ENCODE data around the gene MAP4K4.
A peak's percentile ranks its signal among the peaks of the same experiment; 100 is the strongest.

The MAP4K4 gene

GRCh38 chr2:101803945-101804696, 106.6 kb downstream of the MAP4K4 start:
- Mint-ChIP-seq H3K36me3 (ENCODE audit: low read depth) (peaks cover 6% of the 10 kb centered on the region), H3K27me3 (ENCODE audit: low read depth) (no peaks in the 10 kb centered on the region), H3K4me3 (no peak overlapping the region), H3K4me1 (ENCODE audit: low read depth) (peaks cover 23% of the 10 kb centered on the region), H3K27ac (no peak overlapping the region), H3K9me3 (no peaks in the 10 kb centered on the region)

GRCh38 chr2:101805152-101806088, 107.9 kb downstream of the MAP4K4 start:
- peaks cover 21% of the 10 kb centered on the region for H3K4me1 Mint-ChIP-seq (ENCODE audit: low read depth)
- no peaks in the 10 kb centered on the region for H3K9me3 Mint-ChIP-seq
- peaks cover 6% of the 10 kb centered on the region for H3K36me3 Mint-ChIP-seq (ENCODE audit: low read depth)
- no peaks in the 10 kb centered on the region for H3K27me3 Mint-ChIP-seq (ENCODE audit: low read depth)
- no peak overlapping the region for H3K4me3 Mint-ChIP-seq
- no peak overlapping the region for H3K27ac Mint-ChIP-seq

DNA sequence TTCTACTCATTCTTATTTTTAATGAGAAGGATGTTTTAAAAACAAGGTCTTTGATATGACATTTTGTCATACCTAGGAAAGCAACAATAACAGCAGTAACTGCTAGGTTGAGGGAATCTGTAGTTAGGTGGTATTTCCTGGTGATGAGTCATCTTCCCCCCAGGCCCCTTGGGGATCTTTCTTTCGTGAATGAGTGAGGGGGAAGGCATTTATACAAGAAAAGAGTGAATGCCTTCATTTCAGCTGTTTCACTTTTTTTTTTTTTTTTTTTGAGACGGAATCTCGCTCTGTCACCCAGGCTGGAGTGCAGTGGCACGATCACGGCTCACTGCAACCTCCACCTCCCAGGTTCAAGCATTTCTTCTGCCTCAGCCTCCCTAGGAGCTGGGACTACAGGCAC, 108.6 kb downstream of the MAP4K4 start:
- no peak overlapping the region for H3K4me3 Mint-ChIP-seq
- no peak overlapping the region for H3K27ac Mint-ChIP-seq
- H3K4me1 Mint-ChIP-seq (ENCODE audit: low read depth), result peaks cover 21% of the 10 kb centered on the region
- peaks cover 4% of the 10 kb centered on the region for H3K36me3 Mint-ChIP-seq (ENCODE audit: low read depth)
- no peaks in the 10 kb centered on the region for H3K9me3 Mint-ChIP-seq
- no peaks in the 10 kb centered on the region for H3K27me3 Mint-ChIP-seq (ENCODE audit: low read depth)

DNA sequence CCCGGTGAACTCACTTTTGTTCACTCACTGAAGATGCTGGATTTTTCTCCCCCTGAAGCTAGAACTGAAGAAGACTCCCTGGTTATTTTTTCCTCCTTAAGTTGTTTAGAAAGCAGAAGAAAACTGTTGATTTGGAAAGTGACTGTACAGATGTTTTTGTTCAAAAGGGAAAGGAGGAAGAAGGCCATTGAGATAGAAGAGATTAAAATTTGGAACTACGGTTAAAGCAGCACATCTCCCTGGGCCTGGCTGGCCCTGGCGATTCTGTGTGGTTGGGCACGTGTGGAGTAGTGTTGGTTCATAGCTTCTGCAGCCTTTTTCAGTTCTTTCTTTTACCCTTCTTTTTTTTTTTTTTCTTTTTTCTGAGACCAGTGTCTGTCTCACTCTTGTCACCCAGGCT, 109.2 kb downstream of the MAP4K4 start:
- H3K27ac Mint-ChIP-seq, result peak overlapping the region; percentile 68
- no peak overlapping the region for H3K4me3 Mint-ChIP-seq
- peaks cover 7% of the 10 kb centered on the region for H3K36me3 Mint-ChIP-seq (ENCODE audit: low read depth)
- H3K4me1 Mint-ChIP-seq (ENCODE audit: low read depth), result peaks cover 24% of the 10 kb centered on the region
- H3K27me3 Mint-ChIP-seq (ENCODE audit: low read depth), result no peaks in the 10 kb centered on the region
- no peaks in the 10 kb centered on the region for H3K9me3 Mint-ChIP-seq

GRCh38 chr2:101807242-101807641, 109.7 kb downstream of the MAP4K4 start:
- no peak overlapping the region for H3K27ac Mint-ChIP-seq
- H3K27me3 Mint-ChIP-seq (ENCODE audit: low read depth), result no peaks in the 10 kb centered on the region
- no peaks in the 10 kb centered on the region for H3K9me3 Mint-ChIP-seq
- H3K4me3 Mint-ChIP-seq, result no peak overlapping the region
- peaks cover 8% of the 10 kb centered on the region for H3K36me3 Mint-ChIP-seq (ENCODE audit: low read depth)
- H3K4me1 Mint-ChIP-seq (ENCODE audit: low read depth), result peaks cover 26% of the 10 kb centered on the region

GRCh38 chr2:101808006-101808562, 110.6 kb downstream of the MAP4K4 start:
- peaks cover 9% of the 10 kb centered on the region for H3K36me3 Mint-ChIP-seq (ENCODE audit: low read depth)
- H3K27me3 Mint-ChIP-seq (ENCODE audit: low read depth), result no peaks in the 10 kb centered on the region
- no peak overlapping the region for H3K4me3 Mint-ChIP-seq
- H3K27ac Mint-ChIP-seq, result no peak overlapping the region
- no peaks in the 10 kb centered on the region for H3K9me3 Mint-ChIP-seq
- H3K4me1 Mint-ChIP-seq (ENCODE audit: low read depth), result peaks cover 27% of the 10 kb centered on the region

GRCh38 chr2:101809698-101810097, 112.2 kb downstream of the MAP4K4 start:
- H3K9me3 Mint-ChIP-seq, result no peaks in the 10 kb centered on the region

GRCh38 chr2:101811226-101812015, 113.9 kb downstream of the MAP4K4 start:
- Mint-ChIP-seq H3K9me3 (no peaks in the 10 kb centered on the region), H3K36me3 (ENCODE audit: low read depth) (peaks cover 10% of the 10 kb centered on the region), H3K4me3 (no peak overlapping the region), H3K27me3 (ENCODE audit: low read depth) (no peaks in the 10 kb centered on the region), H3K27ac (no peak overlapping the region), H3K4me1 (ENCODE audit: low read depth) (peaks cover 36% of the 10 kb centered on the region)

More at GRCh38 chr2:101809698-101810097, 112.2 kb downstream of the MAP4K4 start:
- Mint-ChIP-seq H3K27me3 (ENCODE audit: low read depth) (no peaks in the 10 kb centered on the region), H3K4me1 (ENCODE audit: low read depth) (peaks cover 38% of the 10 kb centered on the region), H3K4me3 (no peak overlapping the region), H3K36me3 (ENCODE audit: low read depth) (peaks cover 13% of the 10 kb centered on the region), H3K27ac (no peak overlapping the region)

GRCh38 chr2:101812226-101812625, 114.7 kb downstream of the MAP4K4 start:
- H3K9me3 Mint-ChIP-seq, result no peaks in the 10 kb centered on the region

GRCh38 chr2:101814752-101815151, 117.2 kb downstream of the MAP4K4 start:
- H3K27ac Mint-ChIP-seq, result no peak overlapping the region
- H3K4me3 Mint-ChIP-seq, result no peak overlapping the region

More at GRCh38 chr2:101812226-101812625, 114.7 kb downstream of the MAP4K4 start:
- Mint-ChIP-seq H3K4me3 (no peak overlapping the region), H3K27me3 (ENCODE audit: low read depth) (no peaks in the 10 kb centered on the region), H3K4me1 (ENCODE audit: low read depth) (peaks cover 36% of the 10 kb centered on the region), H3K36me3 (ENCODE audit: low read depth) (peaks cover 10% of the 10 kb centered on the region), H3K27ac (no peak overlapping the region)

GRCh38 chr2:101815154-101815553, 117.6 kb downstream of the MAP4K4 start:
- H3K4me3 Mint-ChIP-seq, result no peak overlapping the region
- H3K9me3 Mint-ChIP-seq, result no peaks in the 10 kb centered on the region
- no peaks in the 10 kb centered on the region for H3K27me3 Mint-ChIP-seq (ENCODE audit: low read depth)
- no peak overlapping the region for H3K27ac Mint-ChIP-seq
- peaks cover 51% of the 10 kb centered on the region for H3K4me1 Mint-ChIP-seq (ENCODE audit: low read depth)
- H3K36me3 Mint-ChIP-seq (ENCODE audit: low read depth), result peaks cover 13% of the 10 kb centered on the region

More at GRCh38 chr2:101814752-101815151, 117.2 kb downstream of the MAP4K4 start:
- Mint-ChIP-seq H3K27me3 (ENCODE audit: low read depth) (no peaks in the 10 kb centered on the region), H3K4me1 (ENCODE audit: low read depth) (peaks cover 48% of the 10 kb centered on the region), H3K36me3 (ENCODE audit: low read depth) (peaks cover 13% of the 10 kb centered on the region), H3K9me3 (no peaks in the 10 kb centered on the region)

- H3K4me3 Mint-ChIP-seq, result no peak overlapping the region
- no peaks in the 10 kb centered on the region for H3K9me3 Mint-ChIP-seq
- H3K27me3 Mint-ChIP-seq (ENCODE audit: low read depth), result no peaks in the 10 kb centered on the region
- H3K36me3 Mint-ChIP-seq (ENCODE audit: low read depth), result peaks cover 13% of the 10 kb centered on the region
- no peak overlapping the region for H3K27ac Mint-ChIP-seq
- peaks cover 52% of the 10 kb centered on the region for H3K4me1 Mint-ChIP-seq (ENCODE audit: low read depth)
These were observed 118.4 kb downstream of the MAP4K4 start for GRCh38 chr2:101815739-101816391.

- Mint-ChIP-seq H3K9me3 (no peaks in the 10 kb centered on the region), H3K27ac (no peak overlapping the region), H3K27me3 (ENCODE audit: low read depth) (no peaks in the 10 kb centered on the region), H3K4me3 (no peak overlapping the region), H3K4me1 (ENCODE audit: low read depth) (peaks cover 51% of the 10 kb centered on the region), H3K36me3 (ENCODE audit: low read depth) (peaks cover 10% of the 10 kb centered on the region)
These were observed 119.1 kb downstream of the MAP4K4 start for GRCh38 chr2:101816598-101816997.

All from T-helper 1 cell treated with Interleukin-12 subunit alpha and Interleukin-12 subunit beta and Interleukin-4 antibody, amounts not matched to agents 30 μg/mL and 1 μg/mL, for 36 hours (primary cell).